CD4-positive, alpha-beta T cell treated with Interleukin-2 at 100 ng/mL for 4 hours (primary cell): ENCODE measurements around the gene MLLT3.

Experiments
- DNase-seq: peaks from one replicate; pipeline ENCODE4 v3.0.0-alpha.2; 2020; ENCODE audit warnings: low spot score

The MLLT3 gene

DNA sequence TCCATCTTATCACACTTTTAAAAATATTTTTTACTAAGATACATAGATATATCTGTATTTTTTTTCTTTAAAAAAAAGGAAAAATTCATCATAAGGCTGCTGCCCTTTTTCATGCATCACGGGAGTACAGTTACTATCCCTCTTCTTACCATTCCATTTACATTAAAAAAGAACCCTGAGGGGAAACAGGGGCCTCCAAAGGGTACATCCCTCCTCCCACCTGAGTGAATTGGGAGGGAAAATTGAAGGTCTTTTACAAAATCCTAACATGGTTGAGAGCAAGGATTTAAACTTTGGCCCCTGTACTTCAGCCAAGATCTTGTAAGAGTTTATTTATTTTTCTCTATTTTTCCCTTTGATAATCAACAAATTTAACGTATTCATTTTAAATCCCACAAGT is 319.2 kb downstream of the MLLT3 start:
- no peak for DNase-seq

DNA sequence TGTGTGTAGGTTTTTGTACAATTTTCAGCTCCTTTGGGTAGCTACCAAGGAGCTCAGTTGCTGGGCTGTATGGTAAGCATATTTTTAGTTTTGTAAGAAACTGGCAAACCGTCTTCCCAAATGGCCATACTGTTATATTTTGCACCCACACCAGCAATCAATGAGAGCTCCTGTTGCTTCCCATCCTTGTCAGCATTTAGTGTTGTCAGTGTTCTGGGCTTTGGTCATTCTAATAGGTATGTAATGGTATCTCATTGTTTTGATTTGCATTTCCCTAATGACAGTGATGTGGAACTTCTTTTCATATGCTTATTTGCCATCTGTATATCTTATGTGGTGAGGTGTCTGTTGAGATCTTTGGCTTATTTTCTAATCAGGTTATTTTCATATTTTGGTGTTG is 320.1 kb downstream of the MLLT3 start:
- no peak for DNase-seq

DNA sequence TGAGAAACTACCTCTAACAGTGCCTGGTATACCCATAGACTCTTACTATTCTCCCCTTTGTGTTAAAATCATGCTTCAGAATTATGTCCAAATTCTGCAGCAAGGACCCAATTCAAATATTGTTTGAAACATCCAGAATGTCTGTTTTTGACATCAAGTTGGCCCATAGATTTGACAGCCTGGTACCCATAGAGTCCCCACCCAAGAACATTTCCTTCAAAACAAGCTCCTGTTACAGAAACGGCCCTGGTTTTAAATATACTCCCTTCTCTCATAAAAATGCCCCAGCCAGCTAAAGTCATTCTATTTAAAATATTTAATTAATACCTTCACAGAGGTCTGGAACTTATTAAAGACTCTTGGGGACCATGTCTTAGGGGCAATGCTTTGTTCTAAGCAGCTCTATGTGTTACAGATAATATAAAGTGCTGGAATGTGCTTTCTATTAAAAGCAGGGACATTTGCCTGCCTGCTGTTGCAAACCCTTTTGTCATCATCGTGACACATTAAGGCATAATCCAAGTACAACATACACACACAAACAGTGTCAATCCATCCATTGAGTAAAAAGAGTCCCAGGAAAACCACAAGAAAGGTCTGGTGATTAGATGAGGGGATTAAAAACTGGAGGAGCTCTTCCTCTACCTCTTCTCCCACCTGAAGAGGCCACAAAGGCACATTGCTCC is 321.7 kb downstream of the MLLT3 start:
- DNase-seq, result no peak

DNA sequence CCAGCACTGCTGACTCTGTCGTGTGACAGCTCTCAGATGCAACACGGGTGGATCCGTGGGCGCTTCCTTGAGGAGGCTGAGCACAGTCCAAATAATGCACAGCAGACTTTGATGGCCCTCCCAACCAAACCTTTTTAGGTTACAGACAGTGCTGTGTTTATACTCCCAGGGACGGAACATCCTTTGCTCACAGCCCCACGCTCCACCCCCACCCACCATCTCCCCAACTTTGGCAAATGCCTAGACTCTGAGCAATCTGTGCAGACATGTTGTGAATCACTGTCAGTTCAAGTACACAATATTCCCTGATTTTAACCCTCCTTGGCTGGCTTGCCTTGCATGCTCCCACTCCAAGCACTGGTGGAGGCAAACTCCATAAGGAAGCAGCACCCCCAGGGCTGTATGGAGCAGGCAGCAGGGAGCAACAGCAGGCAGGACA is 324.6 kb downstream of the MLLT3 start:
- no peak for DNase-seq

DNA sequence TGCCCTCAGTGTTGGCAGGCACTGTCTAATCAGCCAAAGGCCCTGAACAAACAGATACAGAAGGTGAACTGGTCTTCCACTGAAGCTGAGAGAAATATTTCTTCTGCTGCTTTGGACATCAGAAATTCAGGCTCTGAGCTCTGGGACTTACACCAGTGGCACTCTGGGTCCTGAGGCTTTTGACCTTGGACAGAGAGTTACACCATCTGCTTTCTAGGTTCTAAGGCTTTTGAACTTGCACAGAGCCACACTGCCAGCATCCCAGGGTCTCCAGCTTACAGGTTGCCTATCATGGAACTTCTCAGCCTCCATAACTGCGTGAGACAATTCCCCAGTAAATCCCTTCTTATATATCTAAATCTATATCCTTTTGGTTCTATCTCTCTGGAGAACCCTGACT is 326.7 kb downstream of the MLLT3 start:
- DNase-seq, result no peak

DNA sequence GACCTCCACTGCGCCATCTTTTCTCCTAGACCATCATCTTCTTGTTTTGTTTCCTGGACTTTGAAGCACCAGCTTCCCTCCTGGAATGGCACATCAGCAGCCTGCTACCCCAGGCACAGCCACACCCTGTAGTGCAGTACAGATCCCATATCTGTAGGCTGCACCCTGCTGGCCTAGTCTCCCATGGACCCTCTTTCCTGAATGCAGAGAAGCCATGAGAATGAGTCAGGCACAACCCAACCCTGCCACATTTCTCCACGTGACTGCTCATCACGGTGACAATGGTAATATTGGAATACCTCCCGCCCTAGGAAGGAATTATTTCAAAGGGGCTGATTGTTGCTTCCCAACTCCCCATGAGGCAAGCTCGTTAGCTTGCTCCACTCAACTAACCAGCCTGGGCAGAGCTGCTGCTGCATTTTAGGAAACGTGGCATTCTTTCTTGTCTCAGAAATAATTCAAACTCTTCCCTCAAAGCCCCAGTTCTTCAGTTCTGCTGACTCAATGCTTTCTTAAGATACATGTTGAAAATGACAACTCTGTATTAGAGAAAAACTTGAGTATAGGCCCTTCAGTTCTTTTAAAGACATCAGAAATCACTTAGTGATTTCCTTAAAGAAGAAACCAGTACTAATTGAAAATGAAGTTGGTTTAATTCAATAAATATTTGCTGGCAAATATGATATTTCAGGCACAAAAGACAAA is 328.1 kb downstream of the MLLT3 start:
- DNase-seq, result no peak

DNA sequence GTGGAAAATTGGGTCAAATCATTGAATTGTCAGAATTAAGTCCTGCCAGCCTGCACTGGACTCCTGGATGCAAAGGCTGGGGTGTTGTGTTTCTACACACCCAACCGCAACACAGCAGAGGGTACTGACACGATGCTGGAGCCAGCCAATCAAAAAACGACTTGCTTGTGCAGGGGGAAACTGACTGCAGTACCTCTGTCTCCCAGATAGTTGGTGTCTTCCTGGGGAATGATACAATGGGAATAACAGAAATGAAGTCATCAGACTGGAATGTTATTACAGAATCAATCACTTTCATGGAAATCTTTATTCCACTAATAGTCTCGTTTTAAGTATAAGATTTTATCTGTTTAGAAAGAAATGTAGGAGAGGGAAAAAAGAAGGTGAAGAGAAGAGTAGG is 330.3 kb downstream of the MLLT3 start:
- DNase-seq, result no peak
